GM19240 (cell line): Measurements from ENCODE around the gene OR1F1.
"Not testable (repeated sequence)": the region's sequence is repeated elsewhere in the genome, so short reads cannot be mapped to it uniquely, and the experiment has no call there.

Experiments used
- DNase-seq: peaks from one replicate; pipeline ENCODE4 v3.0.0; 2011; ENCODE audit warnings: low spot score; ENCODE audit not compliant: insufficient read length

OR1F1 gene

GRCh38 chr16:3150346-3151218 is 37.4 kb upstream of the OR1F1 start:
- peak; percentile 96 for DNase-seq

GRCh38 chr16:3152027-3152276 is 36.1 kb upstream of the OR1F1 start:
- no peak for DNase-seq

DNA sequence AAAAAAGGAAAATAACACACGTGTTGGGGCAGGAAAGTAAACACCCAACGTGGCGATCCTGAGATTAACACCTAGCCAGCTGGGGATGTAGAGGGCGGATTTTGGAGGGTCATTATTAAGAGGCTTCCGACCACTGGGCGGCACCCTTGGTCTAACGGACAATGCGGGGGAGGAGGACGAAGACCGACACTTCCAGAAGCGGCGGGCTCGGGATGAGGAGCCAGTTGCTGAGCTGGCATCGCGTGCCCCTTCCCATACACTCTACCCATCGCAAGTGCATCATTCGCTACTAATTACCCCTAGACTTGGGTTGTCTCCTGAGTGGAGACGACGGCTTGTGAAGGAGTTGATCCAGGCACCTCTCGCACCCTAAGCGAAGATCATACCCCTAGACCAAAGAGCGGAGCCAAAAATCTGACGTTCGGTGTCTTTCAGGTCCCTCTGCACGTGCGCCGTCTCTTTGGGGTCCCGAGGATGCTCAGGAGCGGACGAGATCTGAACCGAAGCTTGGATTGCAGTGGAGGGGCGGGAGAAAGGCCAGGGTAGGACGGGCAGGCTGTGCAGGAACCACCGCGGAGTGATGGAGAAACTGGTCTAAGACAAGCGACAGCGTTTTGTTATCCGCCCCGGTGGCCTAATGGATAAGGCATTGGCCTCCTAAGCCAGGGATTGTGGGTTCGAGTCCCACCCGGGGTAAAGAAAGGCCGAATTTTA is 35.6 kb upstream of the OR1F1 start:
- no peak for DNase-seq

GRCh38 chr16:3152991-3153368 is 35.0 kb upstream of the OR1F1 start:
- no peak for DNase-seq

- DNase-seq: no peak
Observed at GRCh38 chr16:3155181-3155580, 32.8 kb upstream of the OR1F1 start.

DNA sequence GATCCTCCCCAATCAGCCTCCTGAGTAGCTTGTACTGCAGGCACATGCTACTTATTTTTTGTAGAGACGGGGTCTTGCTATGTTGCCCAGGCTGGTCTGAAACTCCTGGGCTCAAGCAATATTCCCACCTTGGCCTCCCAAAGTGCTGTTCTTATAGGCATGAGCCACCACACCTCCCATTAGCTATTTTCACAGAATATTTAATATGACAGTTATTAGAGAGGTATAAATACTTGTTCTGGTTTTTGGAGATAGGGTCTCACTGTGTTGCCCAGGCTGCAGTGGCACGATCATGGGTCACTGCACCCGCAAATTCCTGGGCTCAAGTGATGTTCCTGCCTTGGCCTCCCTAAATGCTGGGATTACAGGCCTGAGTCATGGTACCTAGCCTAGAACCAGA is 32.0 kb upstream of the OR1F1 start:
- no peak for DNase-seq

- DNase-seq: no peak
Observed at GRCh38 chr16:3157229-3158025, 30.6 kb upstream of the OR1F1 start.

GRCh38 chr16:3158026-3158509 is 29.9 kb upstream of the OR1F1 start:
- DNase-seq: no peak

GRCh38 chr16:3158510-3159314 is 29.3 kb upstream of the OR1F1 start:
- DNase-seq: peak; percentile 80

DNA sequence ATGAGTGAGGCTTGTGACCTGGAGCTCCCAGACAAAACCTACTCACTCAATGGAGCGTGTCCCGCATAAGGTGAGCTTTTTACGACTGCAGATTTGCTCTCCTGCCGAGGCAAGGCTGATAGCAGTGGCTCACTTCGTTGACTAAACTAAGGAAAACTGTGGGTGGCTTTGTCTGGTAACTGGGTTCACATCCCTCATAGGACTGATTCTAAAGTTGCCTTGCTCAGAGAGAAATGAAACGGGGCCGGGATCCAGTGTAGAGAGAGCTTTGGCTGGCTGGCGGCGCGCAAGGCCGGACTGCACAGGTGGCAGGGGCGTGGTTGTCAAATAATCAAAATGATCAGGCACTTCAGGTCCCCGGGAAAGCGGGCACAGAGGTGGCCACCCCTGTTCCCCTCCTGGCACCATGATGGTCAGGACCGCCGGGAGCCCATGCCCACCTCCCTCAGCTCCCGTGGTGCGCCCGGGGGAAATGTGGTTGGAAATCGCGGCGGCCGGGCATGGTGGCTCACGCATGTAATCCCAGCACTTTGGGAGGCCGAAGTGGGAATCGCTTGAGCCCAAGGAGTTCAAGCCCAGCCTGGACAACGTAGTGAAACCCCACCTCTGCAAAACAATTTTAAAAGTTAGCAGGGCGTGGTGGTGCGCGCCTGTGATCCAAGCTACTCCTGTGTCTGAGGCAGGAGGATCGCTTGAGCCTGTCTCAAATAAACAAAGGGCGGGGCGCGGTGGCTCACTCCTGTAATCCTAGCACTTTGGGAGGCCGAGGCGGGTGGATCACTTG is 26.6 kb upstream of the OR1F1 start:
- no peak for DNase-seq

DNA sequence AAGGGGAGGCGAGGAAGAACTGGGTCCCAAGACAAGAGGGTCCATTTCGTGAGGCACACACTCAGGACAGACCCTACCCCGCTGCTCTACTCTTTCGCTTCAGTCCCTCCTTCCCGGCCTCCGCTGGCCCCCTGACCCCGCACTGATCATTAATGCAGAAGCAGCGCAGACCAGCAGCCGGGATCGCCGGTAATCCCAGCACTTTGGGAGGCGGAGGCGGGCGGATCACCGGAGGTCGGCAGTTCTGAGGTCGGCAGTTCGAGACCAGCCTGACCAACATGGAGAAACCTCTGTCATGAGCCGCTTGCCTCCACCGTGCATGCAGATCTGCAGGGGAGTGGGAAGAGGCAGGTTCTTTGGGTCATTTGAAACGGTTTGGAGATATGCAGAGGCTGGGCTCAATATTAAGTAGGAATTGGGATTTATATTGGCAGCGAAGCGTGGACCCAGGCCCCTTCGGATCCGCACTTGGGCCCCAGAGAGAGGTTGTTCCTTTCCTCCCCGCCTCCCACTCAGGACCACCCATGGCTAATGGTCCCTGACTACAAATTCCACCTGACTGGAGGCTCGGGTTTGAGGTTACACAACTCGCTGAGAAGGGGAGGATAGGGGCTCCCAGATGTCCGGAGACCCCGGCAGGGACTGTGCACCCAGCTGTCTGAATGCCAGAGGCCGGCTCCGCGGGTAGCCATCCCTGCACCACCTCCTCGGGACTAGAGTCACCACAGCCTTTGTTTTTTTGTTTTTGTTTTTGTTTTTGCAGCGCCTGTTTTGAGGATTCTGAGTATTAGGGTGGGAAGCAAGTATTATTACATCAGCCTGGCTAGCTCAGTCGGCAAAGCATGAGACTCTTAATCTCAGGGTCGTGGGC is 23.6 kb upstream of the OR1F1 start:
- no peak for DNase-seq

DNA sequence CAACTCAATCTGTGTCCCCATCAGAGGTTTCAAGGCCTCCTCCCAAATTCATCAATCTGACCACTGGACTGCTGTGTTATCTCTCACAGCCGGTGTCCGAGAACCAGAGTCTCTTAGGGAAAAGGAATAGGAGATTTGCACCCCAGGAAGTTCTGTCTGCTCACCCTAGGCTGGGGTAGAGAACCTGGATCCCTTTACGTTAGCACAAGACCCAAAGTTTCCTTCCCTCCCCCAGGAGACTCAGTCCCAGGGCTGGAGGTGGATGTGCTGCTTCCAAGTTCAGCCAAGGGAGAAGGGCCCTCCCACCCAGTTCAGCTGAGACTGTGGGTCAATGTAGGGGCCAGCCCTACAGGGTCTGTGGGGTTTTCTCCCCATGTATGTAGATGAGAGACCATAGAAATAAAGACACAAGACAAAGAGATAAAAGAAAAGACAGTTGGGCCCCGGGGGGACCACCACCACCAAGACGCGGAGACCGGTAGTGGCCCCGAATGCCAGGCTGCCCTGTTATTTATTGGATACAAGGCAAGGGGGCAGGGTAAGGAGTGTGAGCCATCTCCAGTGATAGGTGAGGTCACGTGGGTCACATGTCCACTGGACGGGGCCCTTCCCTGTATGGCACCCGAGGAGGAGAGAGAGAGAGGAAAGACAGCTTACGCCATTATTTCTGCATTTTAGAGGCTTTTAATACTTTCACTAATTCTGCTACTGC is 22.7 kb upstream of the OR1F1 start:
- DNase-seq: no peak

- DNase-seq: no peak
Observed at GRCh38 chr16:3166505-3166886, 21.5 kb upstream of the OR1F1 start.

GRCh38 chr16:3168729-3169128 is 19.3 kb upstream of the OR1F1 start:
- DNase-seq: not testable (repeated sequence)

DNA sequence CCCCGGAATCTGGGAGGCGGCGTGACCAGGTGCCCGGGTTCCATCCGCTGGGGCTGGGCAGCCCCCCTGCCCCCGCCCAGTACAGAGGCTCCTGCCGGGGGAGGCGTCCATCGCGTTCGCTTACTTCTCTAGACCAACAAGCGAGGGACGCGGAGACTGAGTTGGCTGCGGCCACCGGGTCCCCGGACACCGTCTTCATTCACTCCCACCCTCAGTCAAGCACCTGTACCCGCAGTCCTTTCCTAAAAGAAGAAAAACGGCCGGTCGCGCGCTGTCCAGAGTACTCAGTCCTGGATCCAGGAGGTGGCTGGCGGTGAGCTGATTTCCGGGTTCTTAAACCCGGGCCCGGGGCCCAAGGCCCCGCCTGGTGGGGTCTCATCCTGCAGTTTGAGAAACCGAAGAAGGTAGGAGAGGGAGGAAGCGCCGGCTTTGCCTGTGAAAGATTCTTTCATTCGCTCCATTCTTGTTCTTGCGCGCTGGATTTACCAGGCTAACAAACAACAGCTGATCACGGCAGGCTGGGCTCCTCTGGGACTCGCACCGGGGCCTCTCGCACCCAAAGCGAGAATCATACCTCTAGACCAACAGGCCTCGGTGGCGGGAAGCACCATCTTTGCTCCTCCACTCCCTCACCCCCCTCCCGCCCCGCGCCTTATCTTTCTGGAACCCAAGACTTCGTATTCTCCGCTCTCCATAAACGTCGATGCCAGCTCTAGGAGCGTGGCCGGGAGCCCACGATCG is 17.4 kb upstream of the OR1F1 start:
- no peak for DNase-seq

GRCh38 chr16:3171181-3171854 is 16.7 kb upstream of the OR1F1 start:
- no peak for DNase-seq

GRCh38 chr16:3171855-3172593 is 16.0 kb upstream of the OR1F1 start:
- no peak for DNase-seq
